ENCODE measurements around the gene DNAJC16.

DNA sequence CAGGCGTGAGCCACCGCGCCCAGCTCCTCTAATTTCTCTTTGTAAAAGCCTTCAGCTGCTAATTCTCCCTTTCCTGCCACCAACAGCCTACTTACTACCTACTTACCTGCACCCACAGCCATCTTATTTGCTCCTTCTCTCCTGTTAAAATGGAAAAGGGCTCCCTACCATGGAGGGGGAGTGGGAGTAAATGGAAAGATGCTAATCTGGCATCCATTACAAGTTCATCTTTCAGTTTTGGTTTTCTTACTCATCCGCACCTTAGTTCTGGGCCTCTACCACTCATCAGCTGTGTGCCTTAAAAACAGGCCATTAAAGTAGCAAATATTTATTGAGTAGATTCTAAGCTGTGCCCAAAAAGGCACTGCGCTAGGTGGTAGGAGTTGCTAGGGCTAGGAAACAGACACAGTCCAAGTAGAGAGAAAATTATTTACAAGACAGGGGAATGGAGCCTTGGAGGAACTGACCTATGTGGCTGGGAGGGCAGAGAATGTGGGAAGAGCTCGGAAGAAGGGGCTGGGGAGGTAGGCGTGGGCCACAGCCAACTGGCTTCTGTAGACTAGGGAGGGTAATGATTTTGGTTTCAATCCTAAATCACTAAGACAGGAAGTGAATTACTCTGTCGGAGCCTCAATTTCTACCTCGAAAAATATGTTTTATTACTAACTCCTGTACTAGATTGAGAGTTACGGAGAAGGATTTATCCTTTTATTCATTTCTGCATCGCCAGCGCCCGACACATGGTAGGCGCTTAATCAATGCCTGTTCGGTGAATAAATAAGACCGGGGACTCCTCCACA lies 89.9 kb downstream of the DNAJC16 start:
- TF ChIP-seq CTCF (IDR thresholded peaks at IDR 0.05 in 4 of 5, conservative IDR thresholded peaks at IDR 0.05 in 1 of 5) (no peak), POLR2A (IDR thresholded peaks at IDR 0.05) (no peak)

Measured in gastrocnemius medialis (tissue), 4 donors.